ENCODE results near the gene ST3GAL3.

DNA sequence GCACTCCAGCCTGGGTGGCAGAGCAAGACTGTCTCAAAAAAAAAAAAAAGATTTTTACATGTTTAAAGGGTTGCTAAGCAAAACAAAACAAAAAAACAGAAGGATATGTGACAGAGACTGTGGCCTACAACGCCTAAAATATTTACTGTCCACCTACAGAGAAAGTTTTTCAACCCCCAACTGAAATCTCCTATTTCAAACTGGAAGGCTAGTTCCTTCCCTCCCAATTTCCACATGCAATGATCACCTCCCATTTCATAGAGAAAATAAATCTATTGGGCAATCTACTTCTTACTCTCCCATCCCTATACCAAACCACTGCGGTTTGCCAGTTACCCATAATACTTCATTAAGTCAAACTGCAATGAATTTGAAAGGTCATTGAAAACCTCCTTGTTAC lies 74.2 kb downstream of the ST3GAL3 start:
- TF ChIP-seq, protein P1, sequence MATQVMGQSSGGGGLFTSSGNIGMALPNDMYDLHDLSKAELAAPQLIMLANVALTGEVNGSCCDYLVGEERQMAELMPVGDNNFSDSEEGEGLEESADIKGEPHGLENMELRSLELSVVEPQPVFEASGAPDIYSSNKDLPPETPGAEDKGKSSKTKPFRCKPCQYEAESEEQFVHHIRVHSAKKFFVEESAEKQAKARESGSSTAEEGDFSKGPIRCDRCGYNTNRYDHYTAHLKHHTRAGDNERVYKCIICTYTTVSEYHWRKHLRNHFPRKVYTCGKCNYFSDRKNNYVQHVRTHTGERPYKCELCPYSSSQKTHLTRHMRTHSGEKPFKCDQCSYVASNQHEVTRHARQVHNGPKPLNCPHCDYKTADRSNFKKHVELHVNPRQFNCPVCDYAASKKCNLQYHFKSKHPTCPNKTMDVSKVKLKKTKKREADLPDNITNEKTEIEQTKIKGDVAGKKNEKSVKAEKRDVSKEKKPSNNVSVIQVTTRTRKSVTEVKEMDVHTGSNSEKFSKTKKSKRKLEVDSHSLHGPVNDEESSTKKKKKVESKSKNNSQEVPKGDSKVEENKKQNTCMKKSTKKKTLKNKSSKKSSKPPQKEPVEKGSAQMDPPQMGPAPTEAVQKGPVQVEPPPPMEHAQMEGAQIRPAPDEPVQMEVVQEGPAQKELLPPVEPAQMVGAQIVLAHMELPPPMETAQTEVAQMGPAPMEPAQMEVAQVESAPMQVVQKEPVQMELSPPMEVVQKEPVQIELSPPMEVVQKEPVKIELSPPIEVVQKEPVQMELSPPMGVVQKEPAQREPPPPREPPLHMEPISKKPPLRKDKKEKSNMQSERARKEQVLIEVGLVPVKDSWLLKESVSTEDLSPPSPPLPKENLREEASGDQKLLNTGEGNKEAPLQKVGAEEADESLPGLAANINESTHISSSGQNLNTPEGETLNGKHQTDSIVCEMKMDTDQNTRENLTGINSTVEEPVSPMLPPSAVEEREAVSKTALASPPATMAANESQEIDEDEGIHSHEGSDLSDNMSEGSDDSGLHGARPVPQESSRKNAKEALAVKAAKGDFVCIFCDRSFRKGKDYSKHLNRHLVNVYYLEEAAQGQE (IDR thresholded peaks at IDR 0.05; ENCODE audit: insufficient read depth in 1 of 2, low read depth in 2 of 2, low read length in 2 of 2): no peak
- no peak for TF ChIP-seq POLR2AphosphoS5 (IDR thresholded peaks at IDR 0.05; ENCODE audit: low read depth, low read length)
- no peak for TF ChIP-seq TAF1 (IDR thresholded peaks at IDR 0.05; ENCODE audit: borderline replicate concordance, insufficient read depth, low read length)
- TF ChIP-seq SIN3A (IDR thresholded peaks at IDR 0.05; ENCODE audit: borderline replicate concordance, insufficient read depth, low read length): no peak
- TF ChIP-seq FOXP2 (optimal IDR thresholded peaks at IDR 0.05; ENCODE audit: borderline replicate concordance, extremely low read depth, extremely low read length, insufficient read depth): no peak

Data from PFSK-1 (cell line).